Astrocyte (in vitro differentiated cells and primary cell): ENCODE results near the gene HOMER3. TPM values are rescaled to one million over a fixed set of nuclear protein-coding genes. Genes with fewer than 3 reads are reported as not detected.
A peak's percentile ranks its signal among the peaks of the same experiment; 100 is the strongest.

Experiments
- DNase-seq: peaks from one replicate; pipeline ENCODE4 v3.0.0-alpha.2; 2010; ENCODE audit warnings: low read depth
- FAIRE-seq: peaks from 2 replicates; lab custom pipeline; 2011; peaks lifted over from hg19 to GRCh38; lab: Jason Lieb, UNC
- H2AFZ ChIP-seq: 2 replicates; pipeline ENCODE4 v1.6.0; 2012; ENCODE audit warnings: low read depth, low read length, inconsistent platforms
- H3K27ac ChIP-seq: 2 replicates; pipeline ENCODE4 v1.5.1; 2011; ENCODE audit warnings: low read depth, low read length, inconsistent platforms
- H3K27me3 ChIP-seq: 2 replicates; pipeline ENCODE4 v1.6.0; 2011; ENCODE audit warnings: low read length, inconsistent platforms; ENCODE audit not compliant: insufficient read depth
- H3K36me3 ChIP-seq: 2 replicates; pipeline ENCODE4 v1.5.1; 2011; ENCODE audit warnings: low read length, inconsistent platforms; ENCODE audit not compliant: insufficient read depth
- H3K4me1 ChIP-seq: 2 replicates; pipeline ENCODE4 v1.5.1; 2011; ENCODE audit warnings: low read length, inconsistent platforms; ENCODE audit not compliant: insufficient read depth
- H3K4me2 ChIP-seq: 2 replicates; pipeline ENCODE4 v1.6.0; 2012; ENCODE audit warnings: low read length, inconsistent platforms
- H3K4me3 ChIP-seq: 2 replicates; pipeline ENCODE4 v1.5.1; 2011; ENCODE audit warnings: low read depth, mild to moderate bottlenecking, low read length, inconsistent platforms; ENCODE audit not compliant: insufficient read depth
- H3K79me2 ChIP-seq: 2 replicates; pipeline ENCODE4 v1.6.0; 2012; ENCODE audit warnings: mild to moderate bottlenecking, low read length, inconsistent platforms; ENCODE audit not compliant: insufficient read depth
- H3K9ac ChIP-seq: 2 replicates; pipeline ENCODE4 v1.6.0; 2012; ENCODE audit warnings: mild to moderate bottlenecking, low read length, inconsistent platforms
- H3K9me3 ChIP-seq: 2 replicates; pipeline ENCODE4 v1.5.1; 2012; ENCODE audit warnings: low read depth, mild to moderate bottlenecking, low read length, inconsistent platforms; ENCODE audit not compliant: insufficient read depth
- H4K20me1 ChIP-seq: 2 replicates; pipeline ENCODE4 v1.6.0; 2012; ENCODE audit warnings: low read length, inconsistent platforms; ENCODE audit not compliant: insufficient read depth
- H3K27ac Mint-ChIP-seq: one replicate; pipeline ENCODE4 v1.8.0; 2021; ENCODE audit warnings: mild to moderate bottlenecking, mixed read lengths; ENCODE audit not compliant: unreplicated experiment
- H3K27me3 Mint-ChIP-seq: one replicate; pipeline ENCODE4 v1.8.0; 2021; ENCODE audit warnings: low read depth, mixed read lengths; ENCODE audit not compliant: unreplicated experiment
- H3K36me3 Mint-ChIP-seq: one replicate; pipeline ENCODE4 v1.8.0; 2021; ENCODE audit warnings: low read depth, mixed read lengths; ENCODE audit not compliant: unreplicated experiment
- H3K4me1 Mint-ChIP-seq: one replicate; pipeline ENCODE4 v1.8.0; 2021; ENCODE audit warnings: low read depth, mixed read lengths; ENCODE audit not compliant: unreplicated experiment
- H3K4me3 Mint-ChIP-seq: one replicate; pipeline ENCODE4 v1.8.0; 2021; ENCODE audit warnings: mild to moderate bottlenecking, moderate library complexity, mixed read lengths; ENCODE audit not compliant: unreplicated experiment
- H3K9me3 Mint-ChIP-seq: one replicate; pipeline ENCODE4 v1.8.0; 2021; ENCODE audit warnings: mild to moderate bottlenecking, mixed read lengths; ENCODE audit not compliant: unreplicated experiment
- CTCF ChIP-seq: IDR thresholded peaks from 2 replicates; pipeline ENCODE4 v1.5.1; 2011; ENCODE audit warnings: low read depth, mild to moderate bottlenecking, inconsistent platforms, low read length, moderate library complexity; ENCODE audit not compliant: insufficient read depth
- EZH2 ChIP-seq: IDR thresholded peaks from 2 replicates; pipeline ENCODE4 v1.6.1; 2012; ENCODE audit warnings: mild to moderate bottlenecking, low read length, inconsistent platforms; ENCODE audit not compliant: insufficient read depth
- total RNA-seq: library from RNA; stranded (reverse); gene quantifications from 2 replicates; pipeline ENCODE4 v1.2.1, GENCODE V29; 2021

HOMER3 gene
- total RNA-seq, 1 donor from 2014 or later = 41.9 TPM

GRCh38 chr19:18966307-18966706, 25.3 kb upstream of the HOMER3 start:
- Histone ChIP-seq H3K79me2 (no peaks in the 10 kb centered on the region), H3K9me3 (peaks cover 3% of the 10 kb centered on the region), H3K27me3 (peaks cover 6% of the 10 kb centered on the region), H2AFZ (no peak overlapping the region), H3K4me1 (peaks cover 12% of the 10 kb centered on the region), H3K27ac (no peak overlapping the region), H4K20me1 (no peaks in the 10 kb centered on the region), H3K4me2 (no peak overlapping the region), H3K4me3 (no peak overlapping the region), H3K36me3 (no peaks in the 10 kb centered on the region), H3K9ac (no peak overlapping the region)
- FAIRE-seq (no peak), DNase-seq (no peak)
- no peaks in the 10 kb centered on the region for H3K4me1 Mint-ChIP-seq
- no peak overlapping the region for H3K4me3 Mint-ChIP-seq
- H3K27ac Mint-ChIP-seq = peak overlapping the region; percentile 41
- H3K36me3 Mint-ChIP-seq = no peaks in the 10 kb centered on the region
- H3K9me3 Mint-ChIP-seq = peaks cover 3% of the 10 kb centered on the region
- H3K27me3 Mint-ChIP-seq = peaks cover 19% of the 10 kb centered on the region
- TF ChIP-seq CTCF = no peak
- TF ChIP-seq EZH2 = no peak

GRCh38 chr19:18964121-18964520, 23.1 kb upstream of the HOMER3 start:
- Histone ChIP-seq H3K9ac (no peak overlapping the region), H3K4me3 (no peak overlapping the region), H3K79me2 (no peaks in the 10 kb centered on the region), H3K36me3 (no peaks in the 10 kb centered on the region), H4K20me1 (no peaks in the 10 kb centered on the region), H3K9me3 (peaks cover 3% of the 10 kb centered on the region), H3K27ac (no peak overlapping the region), H2AFZ (no peak overlapping the region), H3K27me3 (peaks cover 9% of the 10 kb centered on the region), H3K4me1 (peaks cover 6% of the 10 kb centered on the region), H3K4me2 (no peak overlapping the region)
- peaks cover 24% of the 10 kb centered on the region for H3K27me3 Mint-ChIP-seq
- no peaks in the 10 kb centered on the region for H3K4me1 Mint-ChIP-seq
- no peak overlapping the region for H3K27ac Mint-ChIP-seq
- TF ChIP-seq CTCF = no peak
- TF ChIP-seq EZH2 = no peak
- DNase-seq (no peak), FAIRE-seq (no peak)
- peaks cover under 1% of the 10 kb centered on the region for H3K9me3 Mint-ChIP-seq
- H3K4me3 Mint-ChIP-seq = no peak overlapping the region
- no peaks in the 10 kb centered on the region for H3K36me3 Mint-ChIP-seq

GRCh38 chr19:18961767-18962620, 21.0 kb upstream of the HOMER3 start:
- Mint-ChIP-seq H3K4me1 (no peaks in the 10 kb centered on the region), H3K4me3 (no peak overlapping the region), H3K9me3 (no peaks in the 10 kb centered on the region), H3K27ac (no peak overlapping the region), H3K36me3 (no peaks in the 10 kb centered on the region), H3K27me3 (peaks cover 34% of the 10 kb centered on the region)
- Histone ChIP-seq H3K9me3 (peaks cover 3% of the 10 kb centered on the region), H3K27me3 (peaks cover 9% of the 10 kb centered on the region), H3K9ac (no peak overlapping the region), H3K4me1 (no peaks in the 10 kb centered on the region), H4K20me1 (no peaks in the 10 kb centered on the region), H3K4me3 (no peak overlapping the region), H3K27ac (no peak overlapping the region), H3K4me2 (no peak overlapping the region), H3K36me3 (no peaks in the 10 kb centered on the region), H3K79me2 (no peaks in the 10 kb centered on the region), H2AFZ (no peak overlapping the region)
- FAIRE-seq (no peak), DNase-seq (no peak)
- TF ChIP-seq CTCF (no peak), EZH2 (no peak)
